Stimulated activated CD4-positive, alpha-beta T cell treated with anti-CD3 and anti-CD28 coated beads, Interleukin-4, amount 100 ng/mL, for 24 hours (primary cell): ENCODE results near the gene KCND3.

Source experiments
- DNase-seq: peaks from one replicate; pipeline ENCODE4 v3.0.0-alpha.2; 2020

Gene KCND3

GRCh38 chr1:111956155-111956771 lies 33.2 kb downstream of the KCND3 start:
- no peak for DNase-seq

GRCh38 chr1:111955755-111956154 lies 33.7 kb downstream of the KCND3 start:
- no peak for DNase-seq

- DNase-seq: no peak
These were observed 35.7 kb downstream of the KCND3 start for GRCh38 chr1:111953797-111954196.

GRCh38 chr1:111952125-111952657 lies 37.3 kb downstream of the KCND3 start:
- DNase-seq: no peak

GRCh38 chr1:111948209-111949171 lies 41.0 kb downstream of the KCND3 start:
- no peak for DNase-seq

- no peak for DNase-seq
These were observed 45.4 kb downstream of the KCND3 start for GRCh38 chr1:111943846-111944749.

GRCh38 chr1:111943066-111943465 lies 46.4 kb downstream of the KCND3 start:
- DNase-seq: no peak

GRCh38 chr1:111938536-111938935 lies 50.9 kb downstream of the KCND3 start:
- no peak for DNase-seq

GRCh38 chr1:111938123-111938522 lies 51.3 kb downstream of the KCND3 start:
- DNase-seq: no peak

GRCh38 chr1:111937147-111937725 lies 52.2 kb downstream of the KCND3 start:
- no peak for DNase-seq

GRCh38 chr1:111934106-111934852 lies 55.2 kb downstream of the KCND3 start:
- DNase-seq: no peak

- no peak for DNase-seq
These were observed 59.1 kb downstream of the KCND3 start for GRCh38 chr1:111930356-111930755.

GRCh38 chr1:111928531-111928930 lies 60.9 kb downstream of the KCND3 start:
- no peak for DNase-seq

- no peak for DNase-seq
These were observed 61.8 kb downstream of the KCND3 start for GRCh38 chr1:111927652-111928051.

GRCh38 chr1:111924786-111925185 lies 64.7 kb downstream of the KCND3 start:
- DNase-seq: no peak

- no peak for DNase-seq
These were observed 65.7 kb downstream of the KCND3 start for GRCh38 chr1:111923766-111924165.

GRCh38 chr1:111921948-111922347 lies 67.5 kb downstream of the KCND3 start:
- DNase-seq: no peak

- no peak for DNase-seq
These were observed 69.0 kb downstream of the KCND3 start for GRCh38 chr1:111920221-111921024.

- DNase-seq: no peak
These were observed 77.5 kb downstream of the KCND3 start for GRCh38 chr1:111911776-111912515.

- DNase-seq: no peak
These were observed 78.4 kb downstream of the KCND3 start for GRCh38 chr1:111911061-111911460.
